HG02970 (cell line): ENCODE data around the gene HMGN2.
"Not testable (repeated sequence)": the region's sequence is repeated elsewhere in the genome, so short reads cannot be mapped to it uniquely, and the experiment has no call there.

Experiments used
- ATAC-seq: cut with Tn5 transposase; IDR thresholded peaks from one replicate; pipeline ENCODE4 v1.9.1; 2021; ENCODE audit warnings: mild to moderate bottlenecking, moderate library complexity, moderate number of reproducible peaks; ENCODE audit not compliant: unreplicated experiment, low FRiP score

HMGN2 gene

DNA sequence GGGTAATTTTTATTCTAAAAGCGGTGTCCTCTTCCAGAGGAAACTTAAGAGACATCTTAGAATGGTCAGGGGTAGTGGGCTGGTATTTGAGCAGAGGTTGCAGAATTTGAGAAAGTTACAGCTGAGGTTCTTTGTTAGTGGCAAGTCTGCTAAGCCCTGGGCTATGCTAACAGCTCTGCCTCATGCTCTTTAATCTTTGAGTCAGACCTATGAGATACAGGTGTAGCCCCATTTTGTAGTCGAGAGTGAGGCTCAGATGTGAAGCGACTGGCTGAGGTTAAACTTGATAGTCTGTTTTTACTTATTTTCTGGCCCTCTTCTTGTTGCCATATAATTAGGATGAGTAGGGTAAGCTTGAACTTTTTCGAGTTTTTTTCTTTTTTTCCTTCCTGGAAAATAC is 4.7 kb downstream of the HMGN2 start:
- ATAC-seq, result no peak

DNA sequence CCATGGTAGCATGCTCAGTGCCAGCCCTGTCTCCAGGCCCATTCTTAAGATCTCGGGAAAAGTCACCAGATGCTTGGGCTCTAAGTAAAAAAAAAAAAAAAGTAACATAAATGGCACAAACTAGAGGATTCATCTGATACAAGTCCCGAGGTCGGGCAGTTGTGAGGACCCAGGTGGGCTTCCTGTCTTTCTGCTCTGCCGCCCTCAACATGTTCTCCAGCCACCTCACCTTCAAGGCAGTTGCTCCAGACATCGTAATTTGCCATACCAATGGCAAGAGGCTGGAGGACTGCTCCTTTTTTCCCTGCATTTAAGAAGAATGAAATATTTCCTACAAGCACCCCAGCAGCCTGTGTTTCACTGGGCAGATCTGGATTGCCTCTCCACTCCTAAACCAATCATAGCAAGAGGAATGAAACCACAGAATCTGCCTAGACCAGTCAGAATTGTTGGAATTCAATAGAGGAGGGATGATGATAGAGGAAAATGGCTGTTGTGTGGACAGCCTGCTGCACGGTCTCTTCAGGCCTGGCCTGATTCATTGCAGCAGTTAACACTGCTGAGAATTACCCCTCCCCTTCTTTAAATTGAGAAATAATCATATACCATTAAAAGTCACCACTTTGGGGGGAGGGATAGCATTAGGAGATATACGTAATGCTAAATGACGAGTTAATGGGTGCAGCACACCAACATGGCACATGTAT is 5.4 kb downstream of the HMGN2 start:
- ATAC-seq, result no peak

DNA sequence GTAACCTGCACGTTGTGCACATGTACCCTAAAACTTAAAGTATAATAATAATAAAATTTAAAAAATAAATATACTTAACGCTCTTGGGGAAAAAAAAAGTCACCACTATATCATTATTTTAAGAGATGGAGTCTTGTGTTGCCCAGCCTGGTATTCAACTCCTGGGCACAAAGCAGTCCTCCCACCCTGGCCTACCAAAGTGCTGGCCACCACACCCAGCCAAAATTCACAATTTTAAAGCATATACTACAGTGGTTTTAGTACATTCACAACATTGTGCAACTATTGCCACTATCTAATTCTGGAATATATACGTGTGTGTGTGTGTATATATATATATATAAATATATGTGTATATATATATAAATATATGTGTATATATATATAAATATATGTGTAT is 5.9 kb downstream of the HMGN2 start:
- ATAC-seq, result no peak

DNA sequence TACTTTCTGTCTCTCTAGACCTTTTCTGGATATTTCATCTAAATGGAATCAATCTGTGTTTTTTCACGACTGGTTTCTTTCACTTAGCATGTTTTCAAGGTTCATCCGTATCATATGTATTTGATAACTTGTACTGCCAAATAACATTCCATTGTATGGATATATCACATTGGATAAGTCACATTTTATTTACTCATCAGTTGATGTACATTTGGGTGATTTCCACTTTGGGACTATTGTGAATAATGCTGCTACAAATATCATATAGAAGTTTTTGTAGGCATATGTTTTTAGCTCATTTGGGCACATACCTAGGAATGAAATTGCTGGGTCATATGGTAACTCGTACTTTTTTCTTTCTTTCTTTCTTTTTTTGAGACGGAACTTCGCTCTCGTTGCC is 6.7 kb downstream of the HMGN2 start:
- no peak for ATAC-seq

DNA sequence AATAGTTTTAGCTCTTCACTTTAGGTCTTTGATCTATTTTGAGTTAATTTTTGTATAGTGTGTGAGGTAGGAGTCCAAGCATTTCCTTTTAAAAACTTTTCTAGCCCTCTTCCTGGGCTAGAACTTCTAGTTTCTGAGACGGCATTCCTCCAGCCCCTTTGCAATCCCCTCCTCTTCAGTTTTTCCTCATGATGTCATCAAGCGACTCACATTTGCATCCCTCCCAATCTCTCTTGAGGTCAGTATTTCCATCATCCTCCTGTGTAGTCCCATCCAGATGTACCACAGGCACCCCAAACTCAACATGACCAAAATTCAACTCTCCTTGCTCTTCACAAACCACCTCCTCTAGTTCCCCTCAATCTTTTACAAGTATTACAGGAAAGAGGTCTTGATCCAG is 10.7 kb downstream of the HMGN2 start:
- ATAC-seq, result no peak

DNA sequence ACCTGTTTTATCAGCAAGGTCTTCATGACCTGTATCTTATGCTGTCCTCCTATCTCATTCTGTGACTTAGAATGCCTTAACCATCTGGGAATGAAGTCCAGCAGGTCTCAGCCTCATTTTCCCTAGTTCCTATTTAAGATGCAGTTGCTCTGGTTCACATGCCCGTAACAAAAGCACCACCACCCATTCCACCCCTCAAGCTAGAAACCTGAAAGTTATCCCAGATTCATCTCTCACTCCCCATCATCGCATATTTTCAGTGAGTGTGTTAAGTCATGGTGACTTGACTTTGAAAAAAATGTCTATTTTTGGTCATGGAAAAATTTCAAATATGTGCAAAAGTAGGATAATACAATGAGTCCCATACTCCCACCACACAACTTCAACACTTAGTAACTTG is 11.7 kb downstream of the HMGN2 start:
- no peak for ATAC-seq

DNA sequence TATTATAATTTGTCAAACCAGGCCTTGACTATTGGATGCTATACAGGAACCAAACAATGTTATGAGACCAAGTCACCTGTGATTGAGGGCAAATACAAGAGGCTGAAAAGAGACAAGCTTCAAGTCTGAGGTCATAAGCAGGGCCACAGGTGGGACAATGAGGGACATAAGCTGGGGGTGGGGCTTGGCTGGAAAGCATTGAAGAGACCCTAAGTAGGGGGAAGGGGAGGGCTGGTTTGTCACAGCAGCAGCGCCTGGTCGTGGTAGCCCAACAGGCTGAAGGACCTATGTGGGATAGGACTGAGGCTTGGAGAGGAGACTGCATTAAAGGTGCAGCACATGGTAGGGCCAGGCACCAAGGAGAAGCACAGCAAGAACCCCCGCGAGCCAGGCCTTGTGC is 17.9 kb downstream of the HMGN2 start:
- ATAC-seq, result no peak

DNA sequence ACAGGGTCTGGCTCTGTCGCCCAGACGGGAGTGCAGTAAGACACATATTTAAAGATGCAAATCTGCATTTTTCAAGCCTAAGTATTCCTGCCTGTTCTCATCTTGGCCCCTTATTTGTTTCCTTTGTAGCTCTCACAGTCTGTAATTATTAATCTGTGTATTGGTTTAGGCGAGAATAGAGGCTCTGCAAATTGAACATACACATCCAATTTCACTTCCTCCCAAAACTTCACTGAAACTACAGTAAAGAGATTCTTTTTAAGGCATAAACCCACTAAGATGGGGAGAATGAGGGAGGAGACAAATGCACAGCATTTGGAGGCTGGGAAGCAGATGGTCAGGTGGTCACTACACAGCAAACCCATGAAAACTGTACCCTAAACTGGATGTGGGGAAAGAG is 21.0 kb downstream of the HMGN2 start:
- ATAC-seq, result no peak

DNA sequence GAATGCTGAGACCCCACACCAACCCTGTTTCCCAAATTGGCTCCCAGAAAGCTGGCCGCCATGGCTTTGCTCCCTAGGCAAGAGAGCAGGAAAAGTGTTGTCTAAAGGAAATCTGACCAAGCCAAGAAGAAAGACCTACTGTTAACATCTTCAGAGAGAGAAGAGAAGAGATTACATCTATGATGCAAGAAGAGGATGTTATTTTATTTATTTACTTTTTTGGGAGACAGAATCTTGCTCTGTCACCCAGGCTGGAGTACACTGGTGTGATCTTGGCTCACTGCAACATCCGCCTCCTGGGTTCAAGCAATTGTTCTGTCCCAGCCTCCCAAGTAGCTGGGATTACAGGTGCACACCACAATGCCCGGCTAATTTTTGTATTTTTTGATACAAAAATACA is 21.7 kb downstream of the HMGN2 start:
- no peak for ATAC-seq

DNA sequence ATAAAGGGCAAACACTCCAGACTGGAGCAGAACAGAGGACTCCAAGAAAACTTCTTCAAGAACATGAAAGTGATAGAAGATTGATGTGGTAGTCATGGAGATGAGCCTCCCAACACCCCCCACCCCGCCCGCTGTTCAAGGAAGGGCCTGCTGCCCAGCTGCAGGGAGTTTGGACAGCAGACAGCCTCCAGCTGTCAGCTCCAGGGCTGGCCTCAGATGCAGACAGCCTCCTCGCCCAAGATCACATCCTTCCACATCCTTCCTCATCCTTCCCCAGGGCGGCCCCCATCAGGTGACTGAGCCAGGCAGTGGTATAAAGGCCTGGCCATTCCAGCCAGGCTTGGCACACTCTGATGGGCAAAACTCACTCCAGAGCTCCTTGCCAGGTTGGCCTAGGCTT is 24.6 kb downstream of the HMGN2 start:
- ATAC-seq, result no peak

DNA sequence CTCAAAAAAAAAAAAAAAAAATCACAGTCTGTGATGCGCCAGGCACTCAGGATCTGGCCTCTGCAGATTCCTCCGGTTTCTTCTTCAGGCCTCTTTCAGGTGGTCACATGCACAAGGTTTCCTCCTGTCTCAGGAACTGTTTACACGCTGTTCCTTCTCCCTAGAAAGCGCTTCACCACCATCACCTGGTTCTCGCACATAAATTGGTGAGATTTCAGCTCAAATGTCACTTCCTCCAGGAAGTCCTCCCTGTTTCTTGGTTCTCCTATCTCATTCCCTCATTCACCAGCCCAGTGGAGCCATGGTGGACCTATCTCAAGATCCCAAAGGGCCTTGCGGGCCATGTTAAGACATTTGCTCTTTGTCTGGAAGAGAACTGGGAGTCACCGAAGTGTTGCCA is 26.7 kb downstream of the HMGN2 start:
- ATAC-seq, result no peak

DNA sequence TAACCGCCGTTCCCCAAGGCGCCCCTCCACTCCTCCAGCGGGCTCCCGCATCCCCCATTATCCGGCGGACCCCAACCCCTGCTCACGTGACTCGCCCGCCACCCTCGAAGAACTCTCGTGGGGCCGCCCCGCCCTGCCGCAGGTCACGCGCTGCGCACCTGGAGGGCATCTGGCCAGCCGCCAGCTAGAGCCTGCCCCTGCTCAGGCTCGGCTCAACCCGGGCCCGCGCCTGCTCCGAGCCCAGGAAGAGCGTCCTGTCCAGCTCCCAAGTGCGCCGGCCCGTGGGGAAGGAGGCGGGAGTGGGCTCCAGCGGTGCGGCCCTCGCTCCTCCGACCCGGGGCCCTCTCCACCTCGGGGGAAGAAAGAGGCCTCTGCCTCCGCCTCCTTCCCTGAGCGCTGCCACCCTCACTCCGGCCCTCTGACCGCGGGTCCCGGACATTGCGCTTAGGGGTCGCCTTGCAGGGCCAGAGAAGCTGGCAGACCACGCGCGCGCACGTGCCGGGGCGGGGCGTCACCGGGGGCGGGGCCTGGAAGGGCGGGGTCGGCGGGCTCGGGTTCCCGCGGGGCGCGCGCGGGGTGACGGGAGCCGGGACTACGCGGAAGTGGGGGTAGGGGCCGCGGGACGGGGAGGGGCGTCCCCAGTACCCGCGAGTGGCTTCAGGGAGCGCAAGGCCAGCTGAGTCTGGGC is 28.4 kb downstream of the HMGN2 start:
- peak; percentile 67 for ATAC-seq

DNA sequence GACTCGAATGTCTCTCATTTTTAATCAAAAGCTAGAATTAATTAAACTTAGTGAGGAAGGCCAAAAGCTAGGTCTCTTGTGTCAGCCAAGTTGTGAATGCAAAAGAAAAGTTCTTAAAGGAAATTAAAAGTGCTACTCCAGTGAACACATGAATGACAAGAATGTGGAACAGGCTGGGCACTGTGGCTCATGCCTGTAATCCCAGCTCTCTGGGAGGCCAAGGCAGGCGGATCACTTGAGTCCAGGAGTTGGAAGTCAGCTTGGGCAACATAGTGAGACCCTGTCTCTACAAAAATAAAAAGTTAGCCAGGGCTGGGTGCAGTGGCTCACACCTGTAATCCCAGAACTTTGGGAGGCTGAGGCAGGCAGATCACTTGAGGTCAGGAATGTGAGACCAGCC is 38.5 kb downstream of the HMGN2 start:
- not testable (repeated sequence) for ATAC-seq

DNA sequence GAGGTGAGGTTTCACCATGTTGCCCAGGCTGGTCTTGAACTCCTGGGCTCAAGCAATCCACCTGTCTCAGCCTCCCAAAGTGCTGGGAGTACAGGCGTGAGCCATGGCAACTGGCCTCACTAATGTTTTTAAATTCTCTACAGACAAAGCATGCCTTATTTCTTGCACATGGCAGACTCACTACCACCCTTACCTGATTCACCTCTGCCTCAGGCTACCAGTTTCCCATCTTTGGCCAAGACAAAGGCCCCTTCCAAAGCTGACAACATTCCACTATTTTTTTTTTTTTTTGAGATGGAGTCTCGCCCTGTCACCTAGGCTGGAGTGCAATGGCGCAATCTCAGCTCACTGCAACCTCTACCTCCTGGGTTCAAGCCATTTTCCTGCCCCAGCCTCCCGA is 43.6 kb downstream of the HMGN2 start:
- ATAC-seq, result not testable (repeated sequence)

DNA sequence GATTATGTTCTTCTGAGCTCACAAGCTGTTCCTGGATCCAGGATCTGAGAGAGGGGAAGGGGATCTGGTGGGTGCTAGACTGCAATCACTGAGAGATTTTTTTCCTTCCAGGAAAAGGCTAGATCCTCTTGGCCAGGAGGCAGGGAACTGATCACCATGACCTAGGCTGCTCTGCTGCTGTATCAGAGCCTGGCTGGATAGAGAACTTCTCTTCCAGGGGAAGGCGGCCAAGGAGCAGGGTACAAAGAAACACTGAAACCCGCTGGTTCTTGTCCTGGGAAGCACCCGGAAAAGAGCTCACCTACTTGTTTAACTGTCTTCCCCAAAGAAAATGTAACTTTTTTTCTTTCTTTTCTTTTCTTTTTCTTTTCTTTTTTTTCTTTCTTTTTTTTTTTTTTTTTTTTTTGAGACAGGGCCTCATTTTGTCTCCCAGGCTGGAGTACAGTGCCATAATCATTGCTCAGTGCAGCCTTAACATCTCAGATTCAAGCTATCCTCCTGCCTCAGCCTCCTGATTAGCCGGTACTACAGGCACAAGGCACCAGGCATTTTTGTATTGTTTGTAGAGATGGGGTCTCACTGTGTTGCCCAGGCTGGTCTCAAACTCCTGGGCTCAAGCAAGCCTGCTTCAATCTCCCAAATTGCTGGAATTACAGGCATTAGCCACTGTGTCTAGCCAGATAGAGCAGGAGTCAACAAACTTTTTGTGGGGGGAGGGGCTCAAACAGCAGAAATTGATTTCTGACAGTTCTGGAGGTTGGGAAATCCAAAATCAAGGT is 44.9 kb downstream of the HMGN2 start:
- no peak for ATAC-seq

DNA sequence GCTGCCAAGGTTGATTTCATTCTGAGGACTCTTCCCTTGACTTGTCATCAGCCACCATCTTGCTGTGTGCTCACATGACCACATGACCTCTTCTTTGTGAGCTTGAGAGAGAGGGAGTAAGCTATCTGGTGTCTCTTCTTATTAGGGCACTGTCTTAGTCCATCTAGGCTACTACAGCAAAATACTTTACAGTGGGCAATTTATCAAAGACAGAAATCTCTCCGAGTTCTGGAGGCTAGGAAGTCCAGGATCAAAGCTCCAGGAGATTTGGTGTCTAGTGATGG is 45.5 kb downstream of the HMGN2 start:
- no peak for ATAC-seq

DNA sequence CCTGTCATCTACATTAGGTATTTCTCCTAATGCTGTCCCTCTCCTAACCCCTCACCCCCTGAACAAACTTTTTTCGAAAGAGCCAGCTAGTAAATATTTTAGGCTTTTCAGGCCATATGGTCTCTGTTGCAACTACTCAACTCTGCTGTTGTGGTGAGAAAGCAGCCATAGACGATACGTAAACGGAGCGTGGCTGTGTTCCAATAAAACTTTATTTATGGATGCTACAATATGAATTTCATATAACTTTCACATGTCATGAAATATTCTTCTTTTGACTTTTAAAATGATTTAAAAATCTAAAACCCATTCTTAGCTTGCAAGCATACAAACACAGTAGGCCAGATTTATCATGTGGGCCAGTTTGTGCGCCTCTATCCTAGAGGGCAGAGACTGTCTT is 46.1 kb downstream of the HMGN2 start:
- ATAC-seq, result no peak

DNA sequence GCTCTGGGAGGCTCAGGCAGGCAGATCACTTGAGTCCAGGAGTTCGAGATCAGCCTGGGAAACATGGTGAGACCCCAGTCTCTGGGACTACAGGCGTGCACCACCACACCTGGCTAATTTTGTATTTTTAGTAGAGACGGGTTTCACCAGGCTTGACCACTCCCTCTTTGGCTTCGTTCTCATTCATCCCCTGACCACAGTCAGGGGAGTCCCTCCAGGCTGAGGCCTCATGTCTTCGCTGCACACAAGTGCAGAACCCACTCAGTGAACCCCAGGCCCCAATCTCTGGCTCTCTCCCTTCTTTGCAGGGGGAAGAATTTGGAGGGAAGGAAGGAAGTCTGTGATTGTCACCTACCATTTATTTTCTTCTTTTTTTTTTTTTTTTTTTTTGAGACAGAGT is 48.1 kb downstream of the HMGN2 start:
- ATAC-seq, result no peak

DNA sequence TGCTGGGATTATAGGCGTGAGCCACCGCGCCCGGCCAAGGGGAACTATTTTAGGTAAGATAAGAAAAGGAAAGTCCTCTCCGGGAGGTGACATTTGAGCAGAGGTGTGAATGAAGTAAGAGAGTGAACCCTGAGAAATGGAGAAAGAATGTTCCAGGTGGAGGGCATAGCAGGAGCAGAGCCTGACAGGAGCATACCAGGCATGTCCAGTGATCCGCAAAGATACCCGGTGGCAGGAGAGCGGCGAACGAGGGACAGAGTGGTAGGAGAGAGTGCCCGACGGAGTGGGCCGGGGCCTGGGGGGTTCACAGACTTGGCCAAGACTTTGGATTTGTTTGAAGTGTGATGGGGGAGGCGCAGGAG is 49.4 kb downstream of the HMGN2 start:
- ATAC-seq, result no peak

DNA sequence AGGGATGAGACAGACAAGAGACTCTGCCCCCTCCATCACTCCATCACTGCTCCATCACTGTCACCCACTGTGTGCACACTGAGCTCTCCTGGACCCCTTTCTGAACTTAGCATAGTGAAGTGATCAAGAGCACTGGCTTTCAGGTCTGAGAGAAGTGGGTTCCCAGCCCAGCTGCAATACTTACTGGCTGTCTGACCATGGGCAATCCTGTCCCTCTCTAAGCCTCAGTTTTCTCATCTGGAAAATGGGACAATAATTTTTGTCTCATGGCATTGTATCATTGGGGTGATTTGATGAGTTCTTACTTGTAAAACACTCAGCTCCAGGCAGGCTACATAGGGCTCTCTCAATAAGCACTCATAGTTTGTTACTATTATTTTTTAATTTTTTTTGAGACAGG is 49.8 kb downstream of the HMGN2 start:
- no peak for ATAC-seq

DNA sequence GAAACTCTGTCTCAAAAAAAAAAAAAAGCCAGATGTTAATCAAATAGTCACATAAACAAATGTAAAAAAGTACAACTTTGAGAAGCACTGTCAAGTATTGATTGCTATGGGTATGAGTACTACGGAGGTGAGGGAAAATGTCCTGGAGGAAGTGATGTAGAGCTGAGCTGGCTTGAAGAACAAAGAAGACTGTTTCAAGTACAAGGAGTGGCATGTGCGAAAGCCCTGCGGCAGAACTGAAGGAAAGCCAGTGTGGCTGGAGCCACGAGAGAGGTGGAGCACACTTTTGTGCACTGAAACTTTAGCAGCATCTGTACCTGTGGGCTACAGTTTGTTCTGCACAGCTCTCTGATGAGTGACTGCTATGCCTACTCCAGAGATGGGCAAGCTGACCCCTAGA is 51.9 kb downstream of the HMGN2 start:
- no peak for ATAC-seq
